ENCODE results near the gene ME1. TPM values are rescaled to one million over a fixed set of nuclear protein-coding genes. Genes with fewer than 3 reads are reported as not detected.

The ME1 gene
- total and polyA plus RNA-seq, 2 experiments from 2014 or later: 4.0 to 10.0 TPM

DNA sequence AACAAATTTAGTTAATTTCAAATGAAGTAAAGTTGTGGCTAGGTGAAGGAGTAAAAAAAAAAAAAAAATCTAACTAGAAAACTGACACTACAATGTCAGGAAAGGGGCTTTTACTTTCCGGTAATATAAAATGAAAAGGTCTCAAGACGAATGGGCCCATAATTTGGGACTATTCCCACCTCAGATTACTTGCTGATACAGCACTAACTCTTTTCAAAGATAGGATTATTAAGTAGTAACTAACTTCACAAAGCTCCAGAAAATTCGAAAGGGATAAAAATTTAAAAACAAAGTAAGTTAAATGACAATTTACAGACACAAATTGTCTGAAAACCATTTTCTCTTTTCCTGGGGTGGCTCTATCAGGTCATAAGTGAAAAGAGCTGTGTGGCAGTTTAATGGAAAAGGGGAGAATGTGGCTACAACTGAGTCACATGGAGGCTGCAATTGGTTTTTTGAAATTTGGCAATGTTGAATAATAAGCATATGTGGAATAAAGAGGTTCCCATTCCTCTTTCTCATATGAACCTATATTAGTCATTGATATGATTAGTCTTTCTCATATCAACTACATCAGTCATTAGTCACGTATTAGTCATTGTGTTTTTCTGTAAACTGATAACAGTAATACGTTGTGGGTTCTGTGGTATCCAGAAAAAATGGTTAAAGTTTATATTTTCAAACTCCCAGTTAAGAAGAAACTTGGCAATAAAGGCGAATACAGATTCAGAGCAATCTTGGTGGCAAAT, 159.7 kb downstream of the ME1 start:
- Histone ChIP-seq H3K9me3 (ENCODE audit: low read depth) (no peaks in the 10 kb centered on the region), H3K4me1 (ENCODE audit: insufficient read depth) (peaks cover 12% of the 10 kb centered on the region), H3F3A (ENCODE audit: insufficient read depth) (no peaks in the 10 kb centered on the region), H3K4me3 (no peak overlapping the region), H3K27me3 (replicated peaks; ENCODE audit: insufficient read depth) (peaks cover 16% of the 10 kb centered on the region), H3K79me2 (ENCODE audit: insufficient read depth) (no peaks in the 10 kb centered on the region), H3K36me3 (ENCODE audit: low read depth) (no peaks in the 10 kb centered on the region), H2AFZ (no peak overlapping the region), H3K4me2 (ENCODE audit: unreplicated experiment) (peak overlapping the region; percentile 9), H4K20me1 (ENCODE audit: insufficient read depth) (no peaks in the 10 kb centered on the region), H3K27ac (no peak overlapping the region), H3K9ac (no peak overlapping the region), H3K9me2 (ENCODE audit: insufficient read depth) (no peaks in the 10 kb centered on the region)
- in situ Hi-C loops (cut with MboI): no loop called here
- TF ChIP-seq EZH2 (IDR thresholded peaks at IDR 0.05; ENCODE audit: insufficient read depth, poor library complexity, severe bottlenecking) (no peak), EZH2phosphoT487 (IDR thresholded peaks at IDR 0.05; ENCODE audit: insufficient read depth, low read depth) (peak; percentile 79; the same call in 1 of the 2 replicates)
- DNase-seq: peak; percentile 59
- WGBS, 2 experiments (ENCODE audit: low coverage in 1 of 2, low lambda C conversion rate in 2 of 2, missing lambda C conversion rate in 2 of 2): 45 to 50% methylated on average over 6 of the region's 6 CpGs

DNA sequence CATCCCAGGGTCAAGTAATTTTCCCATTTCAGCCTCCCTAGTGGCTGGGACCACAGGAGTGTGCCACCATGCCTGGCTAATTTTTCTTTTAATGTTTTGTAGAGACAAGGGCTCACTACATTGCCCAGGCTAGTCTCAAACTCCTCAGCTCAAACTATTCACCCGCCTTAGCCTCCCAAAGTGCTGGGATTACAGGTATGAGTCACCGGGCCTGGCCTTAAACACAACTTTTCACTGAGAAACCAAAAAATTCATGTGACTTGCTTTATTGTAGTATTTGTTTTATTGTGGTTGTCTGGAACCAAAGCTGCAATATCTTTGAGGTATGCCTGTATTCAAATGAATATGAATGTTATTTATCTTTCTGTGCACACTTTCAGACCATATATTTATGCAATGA, 165.5 kb downstream of the ME1 start:
- Histone ChIP-seq H3K9me2 (ENCODE audit: insufficient read depth) (no peaks in the 10 kb centered on the region), H3K4me3 (no peak overlapping the region), H3F3A (ENCODE audit: insufficient read depth) (no peaks in the 10 kb centered on the region; the same call in 1 of the 2 replicates), H3K36me3 (ENCODE audit: low read depth) (no peaks in the 10 kb centered on the region), H3K27ac (no peak overlapping the region), H4K20me1 (ENCODE audit: insufficient read depth) (no peaks in the 10 kb centered on the region), H2AFZ (no peak overlapping the region), H3K27me3 (replicated peaks; ENCODE audit: insufficient read depth) (no peaks in the 10 kb centered on the region; the same call in 1 of the 2 replicates), H3K9ac (no peak overlapping the region), H3K79me2 (ENCODE audit: insufficient read depth) (no peaks in the 10 kb centered on the region), H3K4me2 (ENCODE audit: unreplicated experiment) (no peak overlapping the region), H3K4me1 (ENCODE audit: insufficient read depth) (no peaks in the 10 kb centered on the region), H3K9me3 (ENCODE audit: low read depth) (no peaks in the 10 kb centered on the region)
- DNase-seq: peak; percentile 45
- WGBS, 2 experiments (ENCODE audit: low coverage in 1 of 2, low lambda C conversion rate in 2 of 2, missing lambda C conversion rate in 2 of 2): 74 to 94% methylated on average over 2 of the region's 2 CpGs
- in situ Hi-C loops (cut with MboI): no loop called here
- TF ChIP-seq EZH2 (IDR thresholded peaks at IDR 0.05; ENCODE audit: insufficient read depth, poor library complexity, severe bottlenecking) (no peak), EZH2phosphoT487 (IDR thresholded peaks at IDR 0.05; ENCODE audit: insufficient read depth, low read depth) (no peak)

DNA sequence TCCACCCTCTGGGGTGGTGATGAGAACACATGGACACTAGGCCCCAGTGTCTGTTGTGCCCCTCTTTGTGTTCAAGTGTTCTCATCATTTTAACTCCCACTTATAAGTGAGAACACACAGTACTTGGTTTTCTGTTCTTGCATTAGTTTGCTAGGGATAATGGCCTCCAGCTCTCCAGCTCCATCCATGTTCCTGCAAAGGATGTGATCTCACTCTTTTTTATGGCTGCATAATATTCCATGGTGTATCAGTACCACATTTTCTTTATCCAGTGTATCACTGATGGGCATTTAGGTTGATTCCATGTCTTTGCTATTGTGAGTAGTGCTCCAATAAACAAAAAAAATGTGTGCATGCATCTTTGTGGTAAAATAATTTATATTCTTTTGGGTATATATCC, 170.3 kb downstream of the ME1 start:
- Histone ChIP-seq H3K36me3 (ENCODE audit: low read depth) (no peaks in the 10 kb centered on the region), H3K9ac (no peak overlapping the region), H3K4me3 (no peak overlapping the region), H3K4me1 (ENCODE audit: insufficient read depth) (no peaks in the 10 kb centered on the region), H3K27me3 (replicated peaks; ENCODE audit: insufficient read depth) (no peaks in the 10 kb centered on the region; the same call in 1 of the 2 replicates), H4K20me1 (ENCODE audit: insufficient read depth) (no peaks in the 10 kb centered on the region), H3K27ac (no peak overlapping the region), H3K9me3 (ENCODE audit: low read depth) (no peaks in the 10 kb centered on the region), H3K4me2 (ENCODE audit: unreplicated experiment) (no peak overlapping the region), H2AFZ (no peak overlapping the region), H3F3A (ENCODE audit: insufficient read depth) (no peaks in the 10 kb centered on the region; the same call in 1 of the 2 replicates), H3K9me2 (ENCODE audit: insufficient read depth) (no peaks in the 10 kb centered on the region), H3K79me2 (ENCODE audit: insufficient read depth) (no peaks in the 10 kb centered on the region)
- no peak for DNase-seq
- TF ChIP-seq EZH2 (IDR thresholded peaks at IDR 0.05; ENCODE audit: insufficient read depth, poor library complexity, severe bottlenecking) (no peak), EZH2phosphoT487 (IDR thresholded peaks at IDR 0.05; ENCODE audit: insufficient read depth, low read depth) (no peak)
- in situ Hi-C loops (cut with MboI): no loop called here

DNA sequence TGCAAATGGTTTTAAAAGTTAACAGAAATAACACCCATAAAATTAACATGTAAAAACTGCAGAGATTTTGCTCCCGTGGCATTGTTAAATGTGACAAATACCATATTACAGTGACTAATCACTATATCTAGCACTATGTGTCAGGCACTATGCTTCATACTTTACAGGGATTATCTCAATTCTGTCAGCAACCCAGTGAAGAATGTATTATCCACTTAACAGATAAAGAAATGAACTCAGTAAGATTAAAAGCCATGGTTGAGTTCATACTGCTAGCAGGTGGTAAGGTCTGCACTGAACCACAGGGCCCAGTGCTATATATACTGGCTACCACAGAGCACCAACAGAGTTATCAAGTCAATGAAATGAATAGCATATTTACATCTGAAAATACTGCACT, 172.3 kb downstream of the ME1 start:
- in situ Hi-C loops (cut with MboI): no loop called here
- WGBS, 2 experiments (ENCODE audit: low coverage in 1 of 2, low lambda C conversion rate in 2 of 2, missing lambda C conversion rate in 2 of 2): 41 to 46% methylated on average over 1 of the region's 1 CpG
- Histone ChIP-seq H3K9me2 (ENCODE audit: insufficient read depth) (no peaks in the 10 kb centered on the region), H3K4me3 (no peak overlapping the region), H4K20me1 (ENCODE audit: insufficient read depth) (no peaks in the 10 kb centered on the region), H2AFZ (no peak overlapping the region), H3K36me3 (ENCODE audit: low read depth) (no peaks in the 10 kb centered on the region), H3K9ac (no peak overlapping the region), H3K9me3 (ENCODE audit: low read depth) (no peaks in the 10 kb centered on the region), H3K79me2 (ENCODE audit: insufficient read depth) (no peaks in the 10 kb centered on the region), H3F3A (ENCODE audit: insufficient read depth) (no peaks in the 10 kb centered on the region), H3K4me2 (ENCODE audit: unreplicated experiment) (no peak overlapping the region), H3K27me3 (replicated peaks; ENCODE audit: insufficient read depth) (no peaks in the 10 kb centered on the region; the same call in 1 of the 2 replicates), H3K4me1 (ENCODE audit: insufficient read depth) (no peaks in the 10 kb centered on the region), H3K27ac (no peak overlapping the region)
- no peak for DNase-seq
- TF ChIP-seq EZH2phosphoT487 (IDR thresholded peaks at IDR 0.05; ENCODE audit: insufficient read depth, low read depth): no peak
- no peak for TF ChIP-seq EZH2 (IDR thresholded peaks at IDR 0.05; ENCODE audit: insufficient read depth, poor library complexity, severe bottlenecking)

All from GM23248 (cell line).